Ovary (tissue), 9 donors: ENCODE data around the gene ITGAD. TPM values are rescaled to one million over a fixed set of nuclear protein-coding genes. Genes with fewer than 3 reads are reported as not detected.

ENCODE experiments used
- DNase-seq, 5 donors: peaks; one replicate each; pipeline ENCODE4 v3.0.0-alpha.2; 2019 to 2020
- H3K27ac ChIP-seq, 2 donors: fragments of 200-600 bp; one replicate each; pipeline versions ENCODE4 v1.5.1 to v1.8.0; 2019 to 2022
- H3K27me3 ChIP-seq: fragments of 200-600 bp; one replicate; pipeline ENCODE4 v1.8.0; 2022
- H3K36me3 ChIP-seq: fragments of 200-600 bp; sonication (generic); one replicate; pipeline ENCODE4 v1.5.1; 2019
- H3K4me1 ChIP-seq: one replicate; pipeline ENCODE4 v1.8.1; 2013; ENCODE audit warnings: mild to moderate bottlenecking, moderate library complexity; ENCODE audit not compliant: insufficient read depth
- H3K4me3 ChIP-seq: fragments of 200-600 bp; sonication (generic); one replicate; pipeline ENCODE4 v1.5.1; 2017
- H3K9me3 ChIP-seq, 2 donors: fragments of 200-600 bp in 1 of 2; sonication (generic) in 1 of 2; one replicate each; pipeline versions ENCODE4 v1.5.1 to v1.8.1; 2013 to 2019; ENCODE audit warnings: mild to moderate bottlenecking in 1 of 2, moderate library complexity in 1 of 2
- EP300 ChIP-seq: sonication (generic); formaldehyde crosslinking; IDR thresholded peaks from one replicate; pipeline ENCODE4 v1.6.1; 2017; ENCODE audit warnings: antibody characterized with exemption
- POLR2A ChIP-seq: fragments of 450-650 bp; IDR thresholded peaks from one replicate; pipeline ENCODE4 v1.6.1; 2017; ENCODE audit warnings: antibody characterized with exemption, mild to moderate bottlenecking, moderate library complexity
- WGBS, 3 donors: extraction: QIAGEN DNeasy Blood & Tissue Kit in 1 of 3; methylation state at CpG; one replicate each; pipeline versions ENCODE4 v1.1.5 to v1.1.7; 2013 to 2017; 5-methylcytosine and 5-hydroxymethylcytosine counted together
- intact Hi-C, 4 donors: fragments of 100-400 bp; cut with DNase I; formaldehyde crosslinking; loops; one replicate each; pipeline versions ENCODE4 v1.11.0 to v1.15.1; 2022 to 2023
- polyA plus RNA-seq, 2 donors: library from polyadenylated mRNA; stranded (reverse); fragments of 200-250 nt in 1 of 2; fragments of 350-450 nt in 1 of 2; fragmentation: Illumina TruSeq in 1 of 2; extraction: RNeasy Lipid Tissue Mini Kit (QIAGEN cat#74804) in 1 of 2; gene quantifications; one replicate each; pipeline ENCODE4 v1.2.3, GENCODE V29; 2013 to 2014
- total RNA-seq, 7 donors: library from RNA; depleted of rRNA in 2 of 7; stranded (reverse); fragments of >200 nt in 2 of 7; fragmentation: NEBNext Ultra II Directional in 3 of 7; extraction: Animal tissue kit (Norgen Biotek cat#: 25700) in 3 of 7; gene quantifications; one replicate each; pipeline versions ENCODE4 v1.1.0 to v1.2.4, GENCODE V29; 2016 to 2023
- TF ChIP-seq, protein P1 (sequence below), 3 donors: fragments of 450-650 bp in 2 of 3; fragments of 200-600 bp in 1 of 3; IDR thresholded peaks; one replicate each; pipeline versions ENCODE4 v1.5.1 to v1.8.0; 2016 to 2022; ENCODE audit warnings: antibody characterized with exemption in 3 of 3, mild to moderate bottlenecking in 1 of 3
- donor health status: DM: no; HTN: no; CAD: no; lungs with moderate emphysema.
- donor health status: DM: no; HTN: no; CAD: no.
- donor health status: Bipolar disorder and iron deficiency.
- donor health status: DM: yes; HTN: yes; CAD: no.
- donor health status: DM: no; HTN: no; CAD: no.
- donor health status: DM: yes; HTN: yes; CAD: no.

ITGAD gene
- total and polyA plus RNA-seq, 9 donors: 0.05 to 2.7 (median 0.13) TPM; not detected in 5

DNA sequence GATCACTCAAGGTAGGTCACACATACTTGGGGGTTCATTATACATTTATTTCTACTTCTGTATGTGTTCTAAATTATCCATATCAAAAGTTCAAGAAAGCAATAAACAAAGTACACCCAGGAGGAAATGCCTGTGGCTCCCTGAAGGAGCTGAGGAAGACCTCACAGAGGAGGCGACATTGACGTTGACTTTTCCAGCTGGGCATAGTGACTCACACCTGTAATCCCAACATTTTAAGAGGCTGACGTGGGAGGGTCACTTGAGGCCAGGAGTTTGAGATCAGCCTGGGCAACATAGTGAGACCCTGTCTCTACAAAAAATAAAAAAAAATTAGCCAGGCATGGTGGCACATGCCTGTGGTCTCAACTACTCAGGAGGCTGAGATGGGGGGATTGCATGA is 16.3 kb downstream of the ITGAD start:
- Histone ChIP-seq H3K4me1 (no peaks in the 10 kb centered on the region), H3K9me3 (no peaks in the 10 kb centered on the region), H3K36me3 (no peaks in the 10 kb centered on the region), H3K27me3 (no peaks in the 10 kb centered on the region), H3K27ac (no peak overlapping the region), H3K4me3 (no peak overlapping the region)
- no peak for TF ChIP-seq EP300
- TF ChIP-seq, protein P1, sequence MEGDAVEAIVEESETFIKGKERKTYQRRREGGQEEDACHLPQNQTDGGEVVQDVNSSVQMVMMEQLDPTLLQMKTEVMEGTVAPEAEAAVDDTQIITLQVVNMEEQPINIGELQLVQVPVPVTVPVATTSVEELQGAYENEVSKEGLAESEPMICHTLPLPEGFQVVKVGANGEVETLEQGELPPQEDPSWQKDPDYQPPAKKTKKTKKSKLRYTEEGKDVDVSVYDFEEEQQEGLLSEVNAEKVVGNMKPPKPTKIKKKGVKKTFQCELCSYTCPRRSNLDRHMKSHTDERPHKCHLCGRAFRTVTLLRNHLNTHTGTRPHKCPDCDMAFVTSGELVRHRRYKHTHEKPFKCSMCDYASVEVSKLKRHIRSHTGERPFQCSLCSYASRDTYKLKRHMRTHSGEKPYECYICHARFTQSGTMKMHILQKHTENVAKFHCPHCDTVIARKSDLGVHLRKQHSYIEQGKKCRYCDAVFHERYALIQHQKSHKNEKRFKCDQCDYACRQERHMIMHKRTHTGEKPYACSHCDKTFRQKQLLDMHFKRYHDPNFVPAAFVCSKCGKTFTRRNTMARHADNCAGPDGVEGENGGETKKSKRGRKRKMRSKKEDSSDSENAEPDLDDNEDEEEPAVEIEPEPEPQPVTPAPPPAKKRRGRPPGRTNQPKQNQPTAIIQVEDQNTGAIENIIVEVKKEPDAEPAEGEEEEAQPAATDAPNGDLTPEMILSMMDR (IDR thresholded peaks at IDR 0.05): no peak
- no peak for TF ChIP-seq POLR2A
- no peak for DNase-seq
- 48 to 64% (median 54%) methylated on average over 3 of the region's 3 CpGs for WGBS, 3 donors
- intact Hi-C loops: no loop called here

DNA sequence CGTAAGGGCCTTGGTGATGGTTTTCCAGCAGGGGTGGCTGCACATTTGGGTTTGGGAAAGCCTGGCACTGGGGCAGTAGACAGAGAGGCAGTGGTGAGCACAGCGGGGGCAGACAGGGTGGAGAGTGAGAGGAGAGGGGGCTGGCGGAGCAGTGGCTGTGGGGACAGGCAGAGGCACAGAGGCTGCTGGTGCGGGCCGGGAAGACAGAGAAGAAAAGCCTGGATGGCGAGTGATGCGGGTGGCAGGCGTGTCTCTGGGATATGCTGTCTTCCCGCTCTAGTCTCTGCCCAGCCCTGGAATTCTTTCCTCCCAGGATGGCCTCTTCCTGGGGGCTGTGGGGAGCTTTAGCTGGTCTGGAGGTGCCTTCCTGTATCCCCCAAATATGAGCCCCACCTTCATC is 16.9 kb downstream of the ITGAD start:
- H3K4me3 ChIP-seq: no peak overlapping the region
- no peak overlapping the region for H3K27ac ChIP-seq
- DNase-seq: no peak
- TF ChIP-seq EP300 (no peak), POLR2A (no peak)
- TF ChIP-seq, protein P1 (IDR thresholded peaks at IDR 0.05): no peak
- H3K27me3 ChIP-seq: no peaks in the 10 kb centered on the region
- no peaks in the 10 kb centered on the region for H3K9me3 ChIP-seq
- intact Hi-C loops: no loop called here
- 67 to 70% (median 70%) methylated on average over 9 of the region's 9 CpGs for WGBS, 3 donors
- H3K4me1 ChIP-seq: no peaks in the 10 kb centered on the region
- no peaks in the 10 kb centered on the region for H3K36me3 ChIP-seq

DNA sequence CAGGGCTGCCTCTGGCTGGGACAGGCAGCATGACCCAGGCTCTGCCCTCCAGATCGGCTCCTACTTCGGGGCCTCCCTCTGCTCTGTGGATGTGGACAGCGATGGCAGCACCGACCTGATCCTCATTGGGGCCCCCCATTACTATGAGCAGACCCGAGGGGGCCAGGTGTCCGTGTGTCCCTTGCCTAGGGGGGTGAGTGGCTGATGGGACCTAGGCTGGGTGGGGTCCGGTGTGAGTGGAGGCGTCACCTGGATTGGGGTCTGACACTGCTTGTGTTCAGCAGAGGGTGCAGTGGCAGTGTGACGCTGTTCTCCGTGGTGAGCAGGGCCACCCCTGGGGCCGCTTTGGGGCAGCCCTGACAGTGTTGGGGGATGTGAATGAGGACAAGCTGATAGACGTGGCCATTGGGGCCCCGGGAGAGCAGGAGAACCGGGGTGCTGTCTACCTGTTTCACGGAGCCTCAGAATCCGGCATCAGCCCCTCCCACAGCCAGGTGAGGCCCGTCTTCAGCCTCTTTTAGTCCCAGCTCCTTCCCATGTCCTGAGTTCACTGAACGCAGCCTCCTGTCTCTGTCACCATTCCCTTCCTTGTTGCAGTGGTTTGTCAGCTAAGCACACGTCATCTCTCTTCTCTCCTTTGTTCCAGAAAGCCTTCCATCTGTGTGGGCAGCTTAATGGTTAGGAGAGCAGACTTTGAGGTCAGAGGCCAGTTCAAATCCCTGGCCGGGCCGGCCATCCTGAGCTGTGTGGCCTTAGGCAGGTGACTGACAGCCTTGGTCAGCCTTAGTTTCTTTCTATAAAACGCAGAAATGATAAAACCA is 18.1 kb downstream of the ITGAD start:
- no peak overlapping the region for H3K27ac ChIP-seq
- H3K27me3 ChIP-seq: no peaks in the 10 kb centered on the region
- H3K4me3 ChIP-seq: no peak overlapping the region
- WGBS, 3 donors: 71 to 81% (median 72%) methylated on average over 22 of the region's 22 CpGs
- H3K4me1 ChIP-seq: no peaks in the 10 kb centered on the region
- H3K36me3 ChIP-seq: no peaks in the 10 kb centered on the region
- TF ChIP-seq, protein P1 (IDR thresholded peaks at IDR 0.05): no peak
- TF ChIP-seq POLR2A (no peak), EP300 (no peak)
- intact Hi-C loops: no loop called here
- no peak for DNase-seq
- no peaks in the 10 kb centered on the region for H3K9me3 ChIP-seq

DNA sequence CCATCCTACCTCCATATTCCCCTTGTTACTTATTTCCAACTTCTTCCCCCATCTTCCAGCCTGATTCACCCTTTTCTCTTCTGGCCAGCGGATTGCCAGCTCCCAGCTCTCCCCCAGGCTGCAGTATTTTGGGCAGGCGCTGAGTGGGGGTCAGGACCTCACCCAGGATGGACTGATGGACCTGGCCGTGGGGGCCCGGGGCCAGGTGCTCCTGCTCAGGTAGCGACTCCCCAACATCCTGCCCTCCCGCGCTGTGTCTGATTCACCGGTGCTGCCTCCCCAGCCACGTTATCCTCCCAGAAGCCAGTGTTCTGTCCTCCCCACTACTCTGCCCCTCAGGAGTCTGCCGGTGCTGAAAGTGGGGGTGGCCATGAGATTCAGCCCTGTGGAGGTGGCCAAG is 19.6 kb downstream of the ITGAD start:
- TF ChIP-seq POLR2A: no peak
- TF ChIP-seq, protein P1 (IDR thresholded peaks at IDR 0.05): no peak
- TF ChIP-seq EP300: no peak

More for the DNA sequence above, 19.6 kb downstream of the ITGAD start:
- no peak overlapping the region for H3K27ac ChIP-seq
- no peaks in the 10 kb centered on the region for H3K36me3 ChIP-seq
- DNase-seq: no peak
- 59 to 78% (median 74%) methylated on average over 10 of the region's 10 CpGs for WGBS, 3 donors
- no peaks in the 10 kb centered on the region for H3K4me1 ChIP-seq
- H3K27me3 ChIP-seq: no peaks in the 10 kb centered on the region
- no peaks in the 10 kb centered on the region for H3K9me3 ChIP-seq
- no peak overlapping the region for H3K4me3 ChIP-seq
- intact Hi-C loops: no loop called here
